PFSK-1 (cell line): ENCODE results near the gene METTL22.

Experiments
- FOXP2 ChIP-seq: optimal IDR thresholded peaks from 2 replicates; pipeline ENCODE3; 2011; ENCODE audit warnings: borderline replicate concordance, control low read depth, inconsistent platforms; ENCODE audit not compliant: insufficient read depth; ENCODE audit errors: extremely low read length, extremely low read depth
- POLR2AphosphoS5 ChIP-seq: IDR thresholded peaks from 2 replicates; pipeline ENCODE4 v1.6.1; 2012; ENCODE audit warnings: low read depth, mild to moderate bottlenecking, control low read depth, low read length, moderate library complexity
- REST ChIP-seq, 2 experiments: IDR thresholded peaks; 2 replicates each; pipeline versions ENCODE4 v1.6.1 to v1.8.0; 2011 to 2012; ENCODE audit warnings: low read depth in 2 of 2, low read length in 2 of 2, control low read depth in 1 of 2, inconsistent platforms in 1 of 2, mild to moderate bottlenecking in 1 of 2, moderate library complexity in 1 of 2; ENCODE audit not compliant: insufficient read depth in 1 of 2
- SIN3A ChIP-seq: IDR thresholded peaks from 2 replicates; pipeline ENCODE4 v1.6.1; 2012; ENCODE audit warnings: mild to moderate bottlenecking, low read length, moderate library complexity, borderline replicate concordance; ENCODE audit not compliant: insufficient read depth
- TAF1 ChIP-seq: IDR thresholded peaks from 2 replicates; pipeline ENCODE4 v1.6.1; 2012; ENCODE audit warnings: low read length, control low read depth, borderline replicate concordance; ENCODE audit not compliant: insufficient read depth

Gene METTL22

DNA sequence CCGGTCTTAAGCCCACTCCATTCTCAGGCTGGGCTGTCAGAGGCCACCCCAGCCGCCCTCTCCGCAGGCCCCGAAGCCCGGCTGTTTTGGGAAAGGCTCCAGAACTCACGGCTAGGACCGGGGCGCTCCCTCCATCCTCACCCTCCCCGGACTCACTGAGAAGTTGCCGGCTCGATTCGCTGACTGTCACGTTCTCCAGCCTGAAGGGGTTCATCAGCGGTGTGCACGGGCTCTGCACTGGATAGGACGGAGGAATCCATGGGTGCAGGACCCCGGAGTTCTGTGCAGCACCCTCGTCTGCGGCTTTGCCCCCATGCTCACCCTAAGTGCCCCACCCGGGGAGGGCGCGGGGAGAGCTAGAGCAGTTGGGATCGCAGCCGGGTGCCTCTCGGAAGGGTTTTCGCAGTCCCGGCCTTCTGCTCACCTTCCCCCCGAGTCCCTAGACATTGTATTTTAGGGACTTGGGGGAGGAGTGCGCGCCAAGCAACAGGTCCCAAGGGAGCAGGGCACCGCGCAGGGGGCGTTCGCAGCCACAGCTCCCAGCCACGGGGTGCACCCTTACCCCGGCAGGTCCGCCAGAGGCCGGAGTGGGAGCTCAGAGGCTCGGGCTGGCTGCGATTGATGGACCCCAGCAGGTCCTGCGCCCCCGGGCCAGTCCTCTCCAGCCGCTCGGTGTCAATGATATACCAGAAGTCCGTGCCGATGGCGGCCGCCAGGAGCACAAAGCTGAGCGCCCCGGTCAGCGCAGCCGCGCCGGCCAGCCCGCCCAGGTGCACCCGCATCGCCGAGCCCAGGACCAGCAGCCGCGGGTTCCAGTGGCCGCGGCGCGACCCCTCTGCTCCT lies 32.2 kb upstream of the METTL22 start:
- TF ChIP-seq SIN3A (no peak), REST (IDR thresholded peaks at IDR 0.05; ENCODE audit: insufficient read depth in 1 of 2, low read depth in 2 of 2, low read length in 2 of 2) (no peak), TAF1 (no peak), FOXP2 (no peak), POLR2AphosphoS5 (no peak)

DNA sequence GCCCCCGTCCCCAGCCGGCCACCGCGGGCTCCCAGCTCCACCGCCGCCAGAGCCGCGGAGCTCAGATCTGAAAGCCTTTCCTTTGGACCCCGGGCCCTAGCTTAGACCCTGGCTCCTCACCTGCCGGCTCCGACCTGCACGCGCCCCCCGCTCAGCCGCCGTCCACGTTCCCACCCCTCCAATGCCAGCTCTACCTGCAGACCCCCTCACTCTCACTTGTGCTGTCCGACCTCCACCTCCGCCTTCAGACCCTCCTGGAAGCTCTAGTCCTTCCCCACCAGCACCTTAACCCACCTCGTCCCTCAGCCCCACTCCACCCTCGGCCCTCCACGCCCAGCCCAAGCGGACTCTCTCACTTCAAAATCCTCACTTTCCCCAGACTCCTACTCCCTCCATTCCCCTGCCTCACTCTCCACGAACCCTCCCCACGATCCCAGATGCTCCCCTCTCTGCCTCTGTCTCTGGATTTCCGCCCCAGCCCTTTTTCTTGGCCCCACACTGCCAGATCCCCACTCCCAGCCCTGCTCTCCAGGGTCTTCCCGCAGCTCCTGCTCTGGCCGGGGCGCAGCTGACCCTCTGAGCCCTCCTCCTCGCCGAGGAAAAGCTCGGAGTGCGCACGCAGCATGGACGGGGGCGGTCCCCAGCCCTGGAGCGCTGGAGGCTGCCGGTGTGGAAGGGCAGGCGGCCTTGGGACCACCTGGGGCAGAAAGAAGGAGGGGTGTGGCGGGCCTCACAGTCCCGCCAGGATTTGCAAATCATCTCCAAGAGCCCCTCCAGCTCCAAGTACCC lies 31.4 kb upstream of the METTL22 start, which contains the start of gene TMEM114:
TMEM114 (minus strand) TSS at position 612 of the 789 bp plus-strand sequence. CDS start 673 bp downstream, outside the sequence.
- TF ChIP-seq REST (IDR thresholded peaks at IDR 0.05; ENCODE audit: insufficient read depth in 1 of 2, low read depth in 2 of 2, low read length in 2 of 2): no peak
- TF ChIP-seq SIN3A: no peak

- no peak for TF ChIP-seq TAF1
- TF ChIP-seq REST (IDR thresholded peaks at IDR 0.05; ENCODE audit: insufficient read depth in 1 of 2, low read depth in 2 of 2, low read length in 2 of 2): no peak
- TF ChIP-seq FOXP2: no peak
- no peak for TF ChIP-seq SIN3A
- no peak for TF ChIP-seq POLR2AphosphoS5
Measured at GRCh38 chr16:8590811-8591210, 30.7 kb upstream of the METTL22 start.

- TF ChIP-seq REST (IDR thresholded peaks at IDR 0.05; ENCODE audit: insufficient read depth in 1 of 2, low read depth in 2 of 2, low read length in 2 of 2) (no peak), FOXP2 (no peak), TAF1 (no peak)
Measured at GRCh38 chr16:8591451-8591850, 30.0 kb upstream of the METTL22 start.
